Panc1 (cell line): Measurements from ENCODE around the gene SLX1A. TPM values are rescaled to one million over a fixed set of nuclear protein-coding genes. Genes with fewer than 3 reads are reported as not detected.

Experiments
- ATAC-seq: fragments of 200-7000 bp; cut with Tn5 transposase; 2 replicates; pipeline ENCODE4 v1.9.1; 2020; ENCODE audit warnings: mild to moderate bottlenecking, moderate library complexity
- BruUV-seq: library from RNA; stranded (reverse); fragments of 400-500 nt; replicated peaks from 2 replicates; lab custom pipeline; 2021; lab: Mats Ljungman, UMichigan
- CTCF ChIA-PET: fragments of 300-600 bp; sonication (Branson Sonifier 250); formaldehyde crosslinking; loops from one replicate; lab custom pipeline; 2022; ENCODE audit warnings: antibody characterized with exemption; lab: Charles Lee
- POLR2A ChIA-PET: fragments of 300-600 bp; sonication (Branson Sonifier 250); formaldehyde crosslinking; loops from one replicate; lab custom pipeline; 2022; ENCODE audit warnings: antibody characterized with exemption; lab: Charles Lee
- DNase-seq: peaks from one replicate; pipeline ENCODE4 v3.0.0-alpha.2; 2010; ENCODE audit warnings: low read depth, low spot score
- H3K27ac ChIP-seq: 2 replicates; pipeline ENCODE4 v1.5.1; 2011; ENCODE audit warnings: mild to moderate bottlenecking, low read length, inconsistent platforms
- H3K27me3 ChIP-seq: fragments of 200-500 bp; sonication (Bioruptor generic); 2 replicates; pipeline ENCODE4 v1.6.0; 2014; ENCODE audit warnings: low read length, inconsistent platforms; ENCODE audit not compliant: control insufficient read depth, insufficient read depth
- H3K36me3 ChIP-seq: fragments of 200-500 bp; sonication (Bioruptor generic); 2 replicates; pipeline ENCODE4 v1.5.1; 2014; ENCODE audit warnings: inconsistent platforms, mild to moderate bottlenecking, low read length, moderate library complexity; ENCODE audit not compliant: control insufficient read depth, insufficient read depth
- H3K4me1 ChIP-seq: 2 replicates; pipeline ENCODE4 v1.5.1; 2011; ENCODE audit warnings: inconsistent platforms, mild to moderate bottlenecking, low read length, moderate library complexity; ENCODE audit not compliant: control insufficient read depth, insufficient read depth
- H3K4me3 ChIP-seq, 2 experiments: 2 replicates each; pipeline ENCODE4 v1.5.1; 2011 to 2012; ENCODE audit warnings: low read depth in 2 of 2, low read length in 2 of 2, mild to moderate bottlenecking in 2 of 2, inconsistent platforms in 1 of 2, moderate library complexity in 1 of 2
- H3K9me3 ChIP-seq: fragments of 200-500 bp; sonication (Bioruptor generic); 2 replicates; pipeline ENCODE4 v1.5.1; 2014; ENCODE audit warnings: low read depth, mild to moderate bottlenecking, inconsistent platforms, low read length, moderate library complexity; ENCODE audit not compliant: control insufficient read depth, insufficient read depth
- CTCF ChIP-seq: fragments of 450-650 bp; IDR thresholded peaks from 2 replicates; pipeline ENCODE4 v1.5.1; 2017; ENCODE audit warnings: mild to moderate bottlenecking
- POLR2AphosphoS5 ChIP-seq: IDR thresholded peaks from 2 replicates; pipeline ENCODE4 v1.6.1; 2012; ENCODE audit warnings: mild to moderate bottlenecking, low read depth, low read length, moderate library complexity
- REST ChIP-seq, 2 experiments: IDR thresholded peaks; 2 replicates each; pipeline ENCODE4 v1.6.1; 2011 to 2012; ENCODE audit warnings: low read depth in 2 of 2, control low read depth in 1 of 2, low read length in 1 of 2, mild to moderate bottlenecking in 1 of 2, moderate library complexity in 1 of 2; ENCODE audit not compliant: insufficient read depth in 1 of 2
- SIN3A ChIP-seq: IDR thresholded peaks from 2 replicates; pipeline ENCODE4 v1.6.1; 2012; ENCODE audit warnings: low read depth, mild to moderate bottlenecking, low read length, moderate library complexity, borderline replicate concordance; ENCODE audit not compliant: insufficient read depth
- TCF7L2 ChIP-seq: IDR thresholded peaks from 2 replicates; pipeline ENCODE4 v1.6.1; 2011; ENCODE audit warnings: mild to moderate bottlenecking, low read depth, low read length, inconsistent platforms
- in situ Hi-C: cut with HindIII; loops from 2 replicates; pipeline ENCODE4 v1.10.0; 2016; ENCODE audit warnings: low sequenced_read_pairs, low pct_unique_long_range_greater_than_20kb
- intact Hi-C: fragments of 100-400 bp; cut with micrococcal nuclease; formaldehyde crosslinking; loops from one replicate; pipeline ENCODE4 v1.10.0; 2022; ENCODE audit not compliant: unreplicated experiment
- total RNA-seq: library from RNA; stranded (reverse); gene quantifications from one replicate; pipeline ENCODE4 v1.2.1, GENCODE V29; 2021; ENCODE audit not compliant: unreplicated experiment

Gene SLX1A
- total RNA-seq, 1 experiment from 2014 or later, result 18.5 TPM

- peaks cover 5% of the 10 kb centered on the region; the same call in 1 of the 2 replicates for H3K9me3 ChIP-seq
- no peak overlapping the region for H3K4me3 ChIP-seq
- ATAC-seq, result no peak
- in situ Hi-C loops, result no loop called here
- DNase-seq, result no peak
- no peaks in the 10 kb centered on the region for H3K27me3 ChIP-seq
- no peaks in the 10 kb centered on the region for H3K4me1 ChIP-seq
- intact Hi-C loops, result no loop called here
- BruUV-seq, result no TSS peak
- no peak overlapping the region for H3K27ac ChIP-seq
- ChIA-PET CTCF (no interaction called here), POLR2A (no interaction called here)
- H3K36me3 ChIP-seq, result no peaks in the 10 kb centered on the region
- no peak for TF ChIP-seq CTCF
These were observed 48.0 kb upstream of the SLX1A start for GRCh38 chr16:30145657-30146056.

GRCh38 chr16:30147843-30148510, 45.7 kb upstream of the SLX1A start:
- ChIA-PET CTCF (no interaction called here), POLR2A (no interaction called here)
- peaks cover 5% of the 10 kb centered on the region; the same call in 1 of the 2 replicates for H3K9me3 ChIP-seq
- no peaks in the 10 kb centered on the region for H3K36me3 ChIP-seq
- no peak overlapping the region for H3K27ac ChIP-seq
- in situ Hi-C loops, result no loop called here
- no peaks in the 10 kb centered on the region for H3K4me1 ChIP-seq
- intact Hi-C loops, result no loop called here
- ATAC-seq, result no peak
- no peaks in the 10 kb centered on the region for H3K27me3 ChIP-seq
- no peak for DNase-seq
- TF ChIP-seq POLR2AphosphoS5 (no peak), CTCF (no peak), TCF7L2 (no peak), REST (IDR thresholded peaks at IDR 0.05; ENCODE audit: insufficient read depth in 1 of 2, low read depth in 2 of 2, low read length in 1 of 2) (no peak), SIN3A (no peak)
- BruUV-seq, result no TSS peak
- no peak overlapping the region for H3K4me3 ChIP-seq
